Measurements from ENCODE around the gene INPP4B. TPM values are rescaled to one million over a fixed set of nuclear protein-coding genes. Genes with fewer than 3 reads are reported as not detected.

INPP4B gene
- total and polyA plus RNA-seq, 7 donors, result 4.2 to 27.3 (median 17.2) TPM

- intact Hi-C loops (cut with DNase I), result no loop called here
- H3K27ac ChIP-seq, result no peak overlapping the region
- DNase-seq, result no peak
Observed at GRCh38 chr4:142316025-142316424, 530.1 kb downstream of the INPP4B start.

GRCh38 chr4:142314686-142315085, 531.4 kb downstream of the INPP4B start:
- 15 to 51% methylated on average over 7 of the region's 7 CpGs for WGBS, 2 donors
- Histone ChIP-seq H3K4me1 (no peaks in the 10 kb centered on the region), H3K4me3 (no peak overlapping the region), H3K36me3 (no peaks in the 10 kb centered on the region), H3K27me3 (no peaks in the 10 kb centered on the region), H3K9me3 (no peaks in the 10 kb centered on the region), H3K27ac (no peak overlapping the region)
- intact Hi-C loops (cut with DNase I), result no loop called here
- no peak for DNase-seq
- TF ChIP-seq EP300 (IDR thresholded peaks at IDR 0.05) (no peak), POLR2AphosphoS5 (IDR thresholded peaks at IDR 0.05) (no peak), POLR2A (IDR thresholded peaks at IDR 0.05) (no peak), CTCF (IDR thresholded peaks at IDR 0.05) (no peak)

More at GRCh38 chr4:142316025-142316424, 530.1 kb downstream of the INPP4B start:
- Histone ChIP-seq H3K4me3 (no peak overlapping the region), H3K27me3 (no peaks in the 10 kb centered on the region), H3K9me3 (no peaks in the 10 kb centered on the region), H3K4me1 (no peaks in the 10 kb centered on the region), H3K36me3 (no peaks in the 10 kb centered on the region)
- WGBS, 2 donors, result 11 to 67% methylated on average over 2 of the region's 2 CpGs
- TF ChIP-seq EP300 (IDR thresholded peaks at IDR 0.05) (no peak), CTCF (IDR thresholded peaks at IDR 0.05) (no peak), POLR2A (IDR thresholded peaks at IDR 0.05) (no peak), POLR2AphosphoS5 (IDR thresholded peaks at IDR 0.05) (no peak)

- WGBS, 2 donors, result 9 to 33% methylated on average over 1 of the region's 1 CpG
- no peak overlapping the region for H3K27ac ChIP-seq
- no peaks in the 10 kb centered on the region for H3K27me3 ChIP-seq
- no peaks in the 10 kb centered on the region for H3K9me3 ChIP-seq
- H3K36me3 ChIP-seq, result no peaks in the 10 kb centered on the region
- TF ChIP-seq POLR2AphosphoS5 (IDR thresholded peaks at IDR 0.05) (no peak), CTCF (IDR thresholded peaks at IDR 0.05) (no peak), EP300 (IDR thresholded peaks at IDR 0.05) (no peak), POLR2A (IDR thresholded peaks at IDR 0.05) (no peak)
- no peak overlapping the region for H3K4me3 ChIP-seq
- intact Hi-C loops (cut with DNase I), result no loop called here
- no peak for DNase-seq
- no peaks in the 10 kb centered on the region for H3K4me1 ChIP-seq
Observed at GRCh38 chr4:142314247-142314646, 531.9 kb downstream of the INPP4B start.

- H3K9me3 ChIP-seq, result no peaks in the 10 kb centered on the region
- intact Hi-C loops (cut with DNase I), result no loop called here
Observed at GRCh38 chr4:142312391-142312790, 533.7 kb downstream of the INPP4B start.

More at GRCh38 chr4:142312391-142312790, 533.7 kb downstream of the INPP4B start:
- H3K27ac ChIP-seq, result no peak overlapping the region
- H3K4me1 ChIP-seq, result peaks cover 0 to 8% (median 3%) of the 10 kb centered on the region in 4 donors
- DNase-seq, result no peak
- no peaks in the 10 kb centered on the region for H3K27me3 ChIP-seq
- no peaks in the 10 kb centered on the region for H3K36me3 ChIP-seq
- H3K4me3 ChIP-seq, result no peak overlapping the region
- 87 to 92% methylated on average over 3 of the region's 3 CpGs for WGBS, 2 donors
- no peak for TF ChIP-seq EP300 (IDR thresholded peaks at IDR 0.05)
- TF ChIP-seq POLR2A (IDR thresholded peaks at IDR 0.05), result no peak
- TF ChIP-seq CTCF (IDR thresholded peaks at IDR 0.05), result no peak
- no peak for TF ChIP-seq POLR2AphosphoS5 (IDR thresholded peaks at IDR 0.05)
